Upper lobe of left lung (tissue), 6 donors: ENCODE measurements around the gene SH2D3C. TPM values are rescaled to one million over a fixed set of nuclear protein-coding genes. Genes with fewer than 3 reads are reported as not detected.

Source experiments
- ATAC-seq, 2 donors: fragments of 200-7000 bp; cut with Tn5 transposase; one replicate each; pipeline ENCODE4 v1.9.1; 2022; ENCODE audit warnings: mild to moderate bottlenecking in 2 of 2, moderate library complexity in 2 of 2; ENCODE audit not compliant: low FRiP score in 2 of 2
- DNase-seq, 2 donors: peaks; one replicate each; pipeline ENCODE4 v3.0.0-alpha.2; 2019 to 2020
- H3K27ac ChIP-seq, 4 donors: fragments of 200-600 bp; sonication (generic); one replicate each; pipeline ENCODE4 v1.5.1; 2016 to 2019
- H3K27me3 ChIP-seq, 4 donors: fragments of 200-600 bp; sonication (generic); one replicate each; pipeline ENCODE4 v1.5.1; 2017 to 2019
- H3K36me3 ChIP-seq, 4 donors: fragments of 200-600 bp; sonication (generic); one replicate each; pipeline ENCODE4 v1.5.1; 2016 to 2019
- H3K4me1 ChIP-seq, 4 donors: fragments of 200-600 bp; sonication (generic); one replicate each; pipeline ENCODE4 v1.5.1; 2018 to 2019
- H3K4me3 ChIP-seq, 4 donors: fragments of 200-600 bp; sonication (generic); one replicate each; pipeline ENCODE4 v1.5.1; 2017 to 2019; ENCODE audit warnings: mild to moderate bottlenecking in 2 of 4, moderate library complexity in 1 of 4
- H3K9me3 ChIP-seq, 4 donors: fragments of 200-600 bp; sonication (generic); one replicate each; pipeline ENCODE4 v1.5.1; 2018 to 2019
- EP300 ChIP-seq, 4 donors: sonication (generic); formaldehyde crosslinking; IDR thresholded peaks; one replicate each; pipeline ENCODE4 v1.5.1; 2017; ENCODE audit warnings: antibody characterized with exemption in 4 of 4, control low read depth in 2 of 4
- POLR2A ChIP-seq, 4 donors: fragments of 450-650 bp; IDR thresholded peaks; one replicate each; pipeline ENCODE4 v1.5.1; 2016 to 2017; ENCODE audit warnings: antibody characterized with exemption in 4 of 4, mild to moderate bottlenecking in 2 of 4
- POLR2AphosphoS5 ChIP-seq, 2 donors: sonication (generic); formaldehyde crosslinking; IDR thresholded peaks; one replicate each; pipeline ENCODE4 v1.5.1; 2017; ENCODE audit warnings: antibody characterized with exemption in 2 of 2
- WGBS, 2 donors: methylation state at CpG; one replicate each; pipeline ENCODE4 v1.1.5; 2017 to 2018; 5-methylcytosine and 5-hydroxymethylcytosine counted together
- total RNA-seq, 6 donors: library from RNA; depleted of rRNA in 4 of 6; stranded (reverse); fragments of >200 nt in 4 of 6; gene quantifications; one replicate each; pipeline versions ENCODE4 v1.1.0 to v1.2.1, GENCODE V29; 2016 to 2021
- TF ChIP-seq, protein P1 (sequence below), 6 experiments: fragments of 450-650 bp in 4 of 6; fragments of 200-600 bp in 2 of 6; sonication (generic) in 2 of 6; IDR thresholded peaks; one replicate each; pipeline ENCODE4 v1.5.1; 2016 to 2019; ENCODE audit warnings: antibody characterized with exemption in 6 of 6
- donor health status: DM: no; HTN: no; CAD: no; lungs with moderate emphysema.
- donor health status: DM: no; HTN: yes; CAD: no; lungs with severe emphysema.

Gene SH2D3C
- total RNA-seq, 6 donors from 2014 or later = 17.5 to 90.4 (median 37.5) TPM

DNA sequence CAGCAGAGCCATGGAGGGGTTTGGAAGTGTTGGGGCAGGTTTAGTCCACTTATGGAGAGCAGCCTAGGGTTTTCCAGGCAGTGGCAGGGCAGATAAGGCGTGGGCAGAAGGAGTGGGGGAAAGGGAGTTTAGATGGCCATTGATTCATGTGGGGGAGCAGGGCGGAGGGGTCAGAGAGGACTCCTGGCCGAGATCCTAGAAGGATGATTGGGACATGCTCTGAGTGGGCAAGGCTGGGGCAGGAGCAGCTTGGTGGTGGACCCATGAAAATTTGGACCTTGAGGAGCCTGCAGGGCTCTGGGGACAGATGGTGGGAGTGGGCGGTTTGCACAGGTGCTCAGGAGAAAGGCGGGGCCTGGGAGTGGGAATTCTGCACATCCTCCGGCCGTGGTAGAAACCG is 25.3 kb downstream of the SH2D3C start:
- H3K36me3 ChIP-seq = peaks cover 0 to 62% (median 40%) of the 10 kb centered on the region in 4 donors
- peaks cover 0 to 16% (median 4%) of the 10 kb centered on the region in 4 donors for H3K27me3 ChIP-seq
- H3K4me1 ChIP-seq = peaks cover 4 to 21% (median 14%) of the 10 kb centered on the region in 4 donors
- peak overlapping the region in 2 of 4 donors; percentile 87 to 89 for H3K27ac ChIP-seq
- DNase-seq (no peak), ATAC-seq (no peak)
- WGBS, 2 donors = 76 to 84% methylated on average over 7 to 8 of the region's 8 CpGs
- TF ChIP-seq EP300 (IDR thresholded peaks at IDR 0.05) (no peak), POLR2A (IDR thresholded peaks at IDR 0.05) (no peak)
- no peaks in the 10 kb centered on the region for H3K9me3 ChIP-seq
- no peak overlapping the region for H3K4me3 ChIP-seq

GRCh38 chr9:127751269-127752054 is 27.0 kb downstream of the SH2D3C start:
- Histone ChIP-seq H3K27me3 (peaks cover 0 to 16% (median 4%) of the 10 kb centered on the region in 4 donors), H3K9me3 (no peaks in the 10 kb centered on the region), H3K4me3 (no peak overlapping the region), H3K4me1 (peaks cover 4 to 17% (median 12%) of the 10 kb centered on the region in 4 donors), H3K36me3 (peaks cover 0 to 74% (median 50%) of the 10 kb centered on the region in 4 donors), H3K27ac (no peak overlapping the region)
- TF ChIP-seq, protein P1, sequence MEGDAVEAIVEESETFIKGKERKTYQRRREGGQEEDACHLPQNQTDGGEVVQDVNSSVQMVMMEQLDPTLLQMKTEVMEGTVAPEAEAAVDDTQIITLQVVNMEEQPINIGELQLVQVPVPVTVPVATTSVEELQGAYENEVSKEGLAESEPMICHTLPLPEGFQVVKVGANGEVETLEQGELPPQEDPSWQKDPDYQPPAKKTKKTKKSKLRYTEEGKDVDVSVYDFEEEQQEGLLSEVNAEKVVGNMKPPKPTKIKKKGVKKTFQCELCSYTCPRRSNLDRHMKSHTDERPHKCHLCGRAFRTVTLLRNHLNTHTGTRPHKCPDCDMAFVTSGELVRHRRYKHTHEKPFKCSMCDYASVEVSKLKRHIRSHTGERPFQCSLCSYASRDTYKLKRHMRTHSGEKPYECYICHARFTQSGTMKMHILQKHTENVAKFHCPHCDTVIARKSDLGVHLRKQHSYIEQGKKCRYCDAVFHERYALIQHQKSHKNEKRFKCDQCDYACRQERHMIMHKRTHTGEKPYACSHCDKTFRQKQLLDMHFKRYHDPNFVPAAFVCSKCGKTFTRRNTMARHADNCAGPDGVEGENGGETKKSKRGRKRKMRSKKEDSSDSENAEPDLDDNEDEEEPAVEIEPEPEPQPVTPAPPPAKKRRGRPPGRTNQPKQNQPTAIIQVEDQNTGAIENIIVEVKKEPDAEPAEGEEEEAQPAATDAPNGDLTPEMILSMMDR (IDR thresholded peaks at IDR 0.05) = no peak
- TF ChIP-seq POLR2A (IDR thresholded peaks at IDR 0.05) (no peak), EP300 (IDR thresholded peaks at IDR 0.05) (no peak), POLR2AphosphoS5 (IDR thresholded peaks at IDR 0.05) (no peak)
- WGBS, 2 donors = 47 to 56% methylated on average over 10 of the region's 10 CpGs
- no peak for DNase-seq
- no peak for ATAC-seq

- peak overlapping the region in 1 of 4 donors; percentile 23 for H3K27ac ChIP-seq
- peaks cover 0 to 7% (median 4%) of the 10 kb centered on the region in 4 donors for H3K4me1 ChIP-seq
- TF ChIP-seq POLR2A (IDR thresholded peaks at IDR 0.05) (no peak), EP300 (IDR thresholded peaks at IDR 0.05) (no peak), POLR2AphosphoS5 (IDR thresholded peaks at IDR 0.05) (no peak)
- TF ChIP-seq, protein P1 (IDR thresholded peaks at IDR 0.05) = no peak
- DNase-seq (peak in 1 of 2 donors; percentile 65), ATAC-seq (no peak)
- peaks cover 0 to 4% (median 2%) of the 10 kb centered on the region in 4 donors for H3K27me3 ChIP-seq
- no peaks in the 10 kb centered on the region for H3K9me3 ChIP-seq
- H3K36me3 ChIP-seq = peaks cover 0 to 91% (median 64%) of the 10 kb centered on the region in 4 donors
- 87 to 96% methylated on average over 8 to 26 of the region's 26 CpGs for WGBS, 2 donors
- H3K4me3 ChIP-seq = no peak overlapping the region
Observed at GRCh38 chr9:127749090-127749787, 29.2 kb downstream of the SH2D3C start.

- Histone ChIP-seq H3K27me3 (no peaks in the 10 kb centered on the region), H3K9me3 (no peaks in the 10 kb centered on the region), H3K27ac (peak overlapping the region in 1 of 4 donors; percentile 30), H3K4me1 (peaks cover 0 to 11% (median 5%) of the 10 kb centered on the region in 4 donors), H3K4me3 (no peak overlapping the region), H3K36me3 (peaks cover 0 to 100% (median 75%) of the 10 kb centered on the region in 4 donors)
- 72 to 75% methylated on average over 14 to 15 of the region's 15 CpGs for WGBS, 2 donors
- peak in 1 of 2 donors; percentile 72 for DNase-seq
- TF ChIP-seq POLR2AphosphoS5 (IDR thresholded peaks at IDR 0.05) (no peak), EP300 (IDR thresholded peaks at IDR 0.05) (no peak), POLR2A (IDR thresholded peaks at IDR 0.05) (no peak)
- TF ChIP-seq, protein P1 (IDR thresholded peaks at IDR 0.05) = no peak
- ATAC-seq = no peak
Observed at GRCh38 chr9:127746959-127747569, 31.4 kb downstream of the SH2D3C start.
